Hippocampal formation (tissue), 2 donors: Measurements from ENCODE around the gene SRGAP2.
"Not testable (repeated sequence)": the region's sequence is repeated elsewhere in the genome, so short reads cannot be mapped to it uniquely, and the experiment has no call there.

ENCODE experiments used
- DNase-seq, 2 donors: peaks; one replicate each; lab custom pipeline; 2025; lab: John Stamatoyannopoulos, UW

Gene SRGAP2

DNA sequence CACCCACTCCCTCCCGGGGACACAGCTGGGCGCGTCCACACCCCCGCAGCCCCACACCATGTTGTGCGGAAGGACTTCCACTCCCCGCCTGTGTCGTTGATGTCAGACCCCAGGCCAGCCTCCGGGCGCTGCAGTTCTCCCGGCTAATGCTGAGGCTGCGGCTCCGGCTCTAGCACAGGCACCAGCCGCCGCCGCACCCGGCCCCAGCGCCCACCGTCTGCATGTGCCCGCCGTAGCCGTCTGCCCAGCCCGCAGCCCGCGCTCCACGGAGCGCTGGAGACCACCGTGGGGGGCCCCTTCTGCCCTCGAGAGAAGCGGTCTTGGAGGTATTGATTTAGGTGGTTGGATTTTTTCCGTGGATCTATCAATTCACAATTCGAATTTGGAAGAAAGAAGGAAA lies 2.2 kb downstream of the SRGAP2 start:
- DNase-seq = not testable (repeated sequence)

DNA sequence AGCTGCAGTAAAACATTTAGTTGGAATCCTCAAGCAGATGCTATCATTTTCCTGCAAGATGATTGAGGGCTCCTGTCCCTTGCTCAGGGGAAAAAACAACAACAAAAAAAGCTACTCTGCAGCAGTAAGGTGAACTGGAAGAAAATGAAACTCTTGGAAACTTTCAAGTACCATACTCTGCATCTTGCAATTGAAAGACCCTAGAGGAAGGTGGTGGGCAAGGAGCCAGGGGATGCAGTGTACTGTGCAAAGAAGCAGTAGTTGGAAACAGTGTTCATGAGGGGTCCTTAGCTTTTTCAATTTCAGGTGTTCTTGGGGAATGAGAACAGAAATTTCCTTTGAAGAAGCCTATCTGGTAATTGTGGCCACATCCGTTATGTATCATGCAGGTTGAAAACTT lies 7.5 kb downstream of the SRGAP2 start:
- DNase-seq = not testable (repeated sequence)

DNA sequence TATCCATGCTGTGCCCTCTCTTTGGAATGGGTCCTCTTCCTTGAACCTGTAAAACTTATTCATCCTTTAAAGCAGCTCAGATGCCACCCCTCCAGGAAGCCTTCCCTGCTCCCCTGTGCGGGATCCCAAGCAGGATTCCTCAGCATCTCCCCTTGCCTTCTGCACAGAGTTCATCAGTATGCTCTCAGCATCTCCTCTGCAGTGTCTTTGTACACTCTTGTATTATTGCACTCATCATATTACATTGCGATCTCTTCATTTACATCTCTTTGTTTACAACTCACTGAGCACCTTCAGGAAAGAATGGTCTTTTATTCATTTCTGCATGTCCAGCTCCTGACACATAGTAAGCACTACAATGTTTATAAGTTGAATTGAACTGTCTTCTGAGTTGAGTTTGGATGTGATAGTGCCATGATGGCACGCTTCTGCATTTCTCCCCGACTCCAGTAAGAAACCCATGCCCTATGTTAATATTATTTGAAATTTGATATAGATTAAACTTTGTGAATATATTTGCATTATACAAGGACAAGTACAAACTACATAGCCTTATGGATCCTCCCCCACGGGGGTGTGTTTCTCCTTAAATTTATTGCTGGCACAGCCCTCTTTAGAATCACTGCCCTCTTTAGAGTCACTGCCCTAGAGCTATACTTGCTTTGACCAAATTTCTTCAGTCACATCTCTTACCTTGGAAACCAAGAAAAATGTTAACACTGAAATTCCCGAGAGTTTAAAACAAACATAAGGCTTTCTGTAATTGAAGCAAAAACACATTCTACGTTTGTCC lies 12.5 kb downstream of the SRGAP2 start:
- DNase-seq = not testable (repeated sequence)

DNA sequence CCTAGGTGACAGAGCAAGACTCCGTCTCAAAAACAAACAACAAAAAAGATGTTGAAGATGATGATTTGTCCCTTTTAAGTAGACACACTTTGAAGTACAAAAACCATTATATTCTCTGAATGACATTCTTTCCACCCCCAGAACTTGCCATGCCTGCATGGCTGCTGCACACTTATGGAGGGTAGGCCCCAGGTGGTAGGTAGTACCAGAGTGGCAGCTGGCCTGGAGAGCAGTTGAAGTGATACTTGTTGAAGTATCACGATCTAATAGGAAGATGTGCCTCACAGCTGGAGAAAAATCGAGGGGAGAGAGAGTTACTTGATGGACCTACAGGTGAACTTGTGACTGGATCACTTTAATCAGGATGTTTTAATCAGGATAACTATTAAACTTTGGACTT lies 14.9 kb downstream of the SRGAP2 start:
- not testable (repeated sequence) for DNase-seq

DNA sequence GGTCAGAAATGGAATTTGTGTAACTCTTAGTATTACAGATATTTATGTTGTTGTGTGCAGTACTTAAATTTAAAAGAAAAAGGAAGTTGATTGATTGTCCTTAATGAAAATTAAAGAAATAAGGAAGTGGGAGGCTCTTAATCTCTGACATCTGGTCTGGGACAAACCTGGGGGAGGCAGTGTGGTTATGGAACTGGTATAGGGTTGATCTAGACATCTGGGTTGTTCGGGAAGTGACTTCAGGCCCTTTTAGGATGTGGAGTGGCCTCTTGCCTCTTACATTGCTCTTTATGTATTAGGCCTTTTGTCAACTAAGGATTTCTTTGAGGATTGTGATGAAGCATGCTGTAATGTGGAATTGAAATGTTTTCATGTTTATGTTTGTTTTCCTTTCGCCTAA lies 15.4 kb downstream of the SRGAP2 start:
- not testable (repeated sequence) for DNase-seq

DNA sequence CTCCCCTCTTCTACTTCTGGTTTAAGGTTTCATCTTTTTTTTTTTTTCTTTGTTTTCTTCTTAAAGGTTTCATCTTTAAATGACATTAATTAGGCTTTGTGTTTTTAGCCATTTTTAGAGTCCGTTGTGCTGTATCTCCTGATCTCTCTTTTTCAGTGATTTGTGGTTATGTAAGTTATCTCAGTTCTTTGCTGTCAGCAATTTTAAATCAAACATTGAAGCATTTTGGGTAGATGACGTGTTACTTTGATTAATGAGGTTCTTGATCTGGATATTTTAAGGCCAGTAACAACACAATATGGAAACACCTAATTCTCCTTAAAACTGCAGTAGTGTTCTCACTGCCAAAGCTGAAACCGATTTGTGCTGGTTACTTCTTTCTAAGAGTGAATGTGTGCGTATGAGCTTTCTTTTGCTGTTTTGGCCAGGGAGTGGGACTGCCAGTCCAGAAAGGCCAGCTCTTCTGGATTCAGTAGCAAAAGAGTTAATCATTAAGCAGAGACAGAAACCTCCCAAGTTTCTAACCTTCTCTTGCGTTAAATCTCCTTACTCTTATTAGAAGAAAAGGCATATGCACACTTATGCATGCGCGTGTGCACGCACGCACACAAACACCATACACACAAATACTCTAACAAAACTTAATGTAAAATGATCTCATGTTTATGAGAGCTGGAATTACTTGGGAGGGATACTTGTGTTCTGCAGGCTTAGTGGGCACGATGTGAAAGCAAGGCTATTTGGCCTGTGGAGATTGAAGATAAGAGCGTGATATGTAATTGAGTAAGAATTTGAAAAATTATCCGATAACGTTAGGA lies 16.4 kb downstream of the SRGAP2 start:
- not testable (repeated sequence) for DNase-seq

DNA sequence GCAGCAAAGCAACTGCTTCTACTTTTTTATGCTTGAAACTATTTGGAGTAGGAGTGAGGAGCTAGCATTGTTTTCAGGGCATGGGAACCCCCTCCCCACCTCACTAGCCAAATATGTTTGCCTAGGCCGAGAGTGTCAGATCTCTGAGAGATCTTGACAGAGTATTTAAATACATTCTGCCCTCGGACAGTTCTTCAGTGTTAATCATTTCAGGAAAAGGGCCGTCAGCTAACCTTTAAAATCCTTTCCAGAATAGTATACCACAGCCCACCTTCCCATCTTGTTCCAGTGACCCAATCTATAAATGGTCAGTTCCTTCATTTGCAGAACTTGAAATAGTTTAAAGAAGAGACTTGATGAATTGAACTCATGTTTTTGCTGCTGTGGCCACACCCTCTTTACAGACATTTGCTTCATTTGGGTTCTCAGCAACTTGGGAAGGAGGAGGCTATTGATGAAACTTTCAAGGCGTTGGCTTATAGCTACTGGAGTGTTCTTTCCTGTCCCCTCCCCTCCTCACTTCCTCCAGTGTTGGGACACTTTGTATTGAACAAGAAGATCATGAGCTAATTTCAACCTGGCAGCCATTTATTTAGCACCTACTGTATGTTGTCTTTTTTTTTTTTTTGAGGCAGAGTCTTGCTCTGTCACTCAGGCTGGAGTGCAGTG lies 17.1 kb downstream of the SRGAP2 start:
- not testable (repeated sequence) for DNase-seq

DNA sequence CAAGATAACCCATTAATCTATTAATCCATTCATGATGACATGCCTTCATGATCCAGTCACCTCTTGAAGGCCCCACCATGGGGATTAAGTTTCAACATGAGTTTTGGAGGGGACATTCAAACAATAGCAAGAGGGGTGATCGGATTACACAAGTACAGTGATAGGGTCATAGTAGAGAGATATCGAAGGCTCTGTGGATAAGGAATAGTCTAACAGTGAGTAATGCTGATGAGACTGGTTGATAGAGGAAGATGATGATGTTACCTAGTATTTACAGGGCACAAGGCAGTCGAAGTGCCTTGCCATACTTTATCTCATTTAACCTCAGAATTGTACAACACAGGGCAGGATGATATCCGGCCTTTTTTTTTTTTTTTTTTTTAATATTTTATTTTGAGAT lies 18.2 kb downstream of the SRGAP2 start:
- DNase-seq = not testable (repeated sequence)

DNA sequence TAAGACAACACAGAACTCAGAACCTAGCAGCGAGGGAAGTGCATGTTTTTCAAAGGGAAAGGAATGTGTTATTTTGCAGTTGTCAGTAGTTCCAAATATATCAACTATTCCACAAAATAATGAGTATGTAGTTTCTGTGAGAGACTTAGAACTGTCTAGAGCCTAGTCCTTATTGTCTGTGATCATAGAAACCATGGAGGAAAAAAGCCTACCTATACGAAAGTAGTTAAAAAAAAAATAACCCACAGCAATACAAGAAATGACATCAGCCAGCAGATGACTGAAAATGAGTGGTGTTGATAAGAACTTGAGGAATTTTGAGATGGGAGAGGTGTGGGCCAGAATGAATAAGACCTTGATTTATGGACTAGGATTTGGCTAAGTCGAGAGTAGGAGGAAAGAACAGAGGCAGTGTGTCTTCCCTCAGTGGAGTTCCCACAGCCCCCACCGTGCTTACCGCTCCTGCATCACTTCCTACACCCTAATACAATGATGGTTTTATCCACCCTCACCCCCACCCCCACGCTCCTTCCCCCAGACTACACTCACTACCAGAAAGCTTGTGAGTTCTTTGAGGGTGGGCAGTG lies 20.9 kb downstream of the SRGAP2 start:
- DNase-seq = not testable (repeated sequence)

DNA sequence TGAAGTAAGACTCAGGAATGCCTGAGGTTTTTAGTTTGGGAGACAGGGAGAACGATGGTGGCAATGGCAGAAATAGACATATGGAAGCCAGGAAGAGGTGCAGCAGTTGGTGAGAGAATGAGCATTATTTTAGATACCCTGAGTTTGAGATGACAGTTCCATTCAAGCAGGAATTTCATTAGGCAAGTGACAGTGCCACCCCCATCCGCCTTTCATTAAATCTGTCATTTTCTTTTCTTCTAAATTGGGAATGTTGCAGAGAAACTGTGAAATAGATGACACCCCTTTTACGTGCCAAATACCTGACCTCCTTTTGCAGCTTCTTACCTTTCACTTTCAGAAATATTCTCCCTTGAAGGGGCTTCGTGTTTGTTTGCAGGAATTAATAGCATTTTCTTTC lies 22.0 kb downstream of the SRGAP2 start:
- DNase-seq = not testable (repeated sequence)

DNA sequence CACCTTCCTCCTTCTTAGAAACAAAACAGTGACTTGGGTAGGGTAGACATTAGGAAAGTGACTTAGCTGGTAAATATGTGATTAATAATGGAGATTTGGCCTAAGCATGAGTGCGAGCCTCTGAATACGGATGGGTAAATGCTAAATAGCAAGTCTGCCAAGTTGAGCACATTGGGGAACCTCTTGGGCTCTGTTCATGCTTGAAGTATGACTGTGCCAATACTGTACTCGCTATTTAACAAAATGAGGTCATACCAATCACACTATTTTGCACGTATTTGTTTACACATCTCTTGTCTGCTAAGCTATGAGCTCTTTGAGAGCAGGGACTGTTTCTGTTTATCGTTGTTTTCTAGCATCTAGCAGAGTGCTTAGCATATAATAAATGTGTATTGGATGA lies 23.5 kb downstream of the SRGAP2 start:
- DNase-seq = not testable (repeated sequence)

DNA sequence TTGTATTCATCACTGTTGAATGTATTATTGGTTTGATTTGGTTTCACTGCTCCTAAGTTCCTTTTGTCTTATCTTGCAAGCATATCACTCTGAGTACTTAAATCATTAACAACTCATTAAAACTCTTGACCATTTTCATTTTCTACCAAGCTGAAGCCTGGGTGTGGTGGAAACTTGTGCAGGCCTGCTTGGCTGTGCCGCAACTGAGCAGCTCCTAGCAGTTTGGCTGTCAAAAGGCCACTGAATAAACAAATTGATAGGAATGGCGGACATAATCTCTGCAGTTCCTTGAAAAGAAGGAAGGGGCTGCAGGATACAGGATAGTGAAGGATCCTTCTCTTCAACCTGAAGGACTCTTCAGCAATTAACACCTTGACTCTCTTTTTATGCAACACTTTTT lies 25.9 kb downstream of the SRGAP2 start:
- DNase-seq = not testable (repeated sequence)

DNA sequence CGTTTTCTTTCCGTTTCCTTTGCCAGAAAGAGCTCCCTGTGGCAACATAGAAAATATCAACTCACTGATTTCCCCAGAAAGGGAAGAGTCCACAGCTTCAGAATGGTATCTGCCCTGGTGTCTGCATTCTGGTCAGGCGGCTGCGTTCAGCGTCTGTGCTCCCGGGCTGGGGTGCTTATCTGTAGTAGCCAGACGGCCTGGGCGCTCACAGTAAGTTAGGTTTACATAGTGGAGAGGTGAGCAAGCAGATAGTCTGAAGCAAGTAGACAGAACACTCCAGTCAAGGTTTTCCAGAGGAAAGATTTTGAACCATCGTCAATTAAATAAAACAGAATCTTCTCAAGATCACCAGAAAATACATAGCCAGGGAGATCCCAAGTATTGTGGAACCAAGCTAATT lies 28.6 kb downstream of the SRGAP2 start:
- DNase-seq = not testable (repeated sequence)

DNA sequence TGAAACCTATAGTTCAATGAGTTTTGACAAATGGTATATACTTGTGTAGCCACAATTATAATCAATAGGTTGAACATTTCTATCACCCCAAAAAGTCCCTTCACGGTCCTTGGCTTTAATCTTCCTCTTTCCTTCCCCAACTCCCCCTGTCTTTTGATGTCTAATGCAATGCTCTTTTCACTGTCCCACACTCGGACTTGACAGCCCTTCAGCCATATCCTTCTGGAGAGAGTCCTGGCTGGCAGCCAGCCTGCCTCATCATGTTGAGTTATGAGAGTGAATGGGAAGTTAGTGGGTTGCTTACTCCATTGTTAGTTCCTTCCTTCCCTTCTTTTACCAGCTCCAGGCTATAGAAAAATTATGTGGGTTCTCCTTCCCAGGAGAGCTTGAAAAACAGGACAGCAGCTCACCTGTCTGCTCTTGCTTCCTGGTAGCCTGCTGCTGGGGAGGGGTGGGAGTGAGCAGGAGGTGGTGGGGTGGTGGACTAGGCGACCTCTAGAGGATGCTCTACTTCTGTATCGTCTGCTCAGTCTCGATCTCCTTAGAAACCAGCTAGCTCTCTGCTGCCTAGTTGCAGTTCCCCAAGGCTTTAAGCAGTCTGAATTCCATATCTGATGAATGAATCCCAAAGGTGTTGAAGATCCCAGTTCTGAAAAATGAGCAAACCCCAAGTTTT lies 29.8 kb downstream of the SRGAP2 start:
- not testable (repeated sequence) for DNase-seq

DNA sequence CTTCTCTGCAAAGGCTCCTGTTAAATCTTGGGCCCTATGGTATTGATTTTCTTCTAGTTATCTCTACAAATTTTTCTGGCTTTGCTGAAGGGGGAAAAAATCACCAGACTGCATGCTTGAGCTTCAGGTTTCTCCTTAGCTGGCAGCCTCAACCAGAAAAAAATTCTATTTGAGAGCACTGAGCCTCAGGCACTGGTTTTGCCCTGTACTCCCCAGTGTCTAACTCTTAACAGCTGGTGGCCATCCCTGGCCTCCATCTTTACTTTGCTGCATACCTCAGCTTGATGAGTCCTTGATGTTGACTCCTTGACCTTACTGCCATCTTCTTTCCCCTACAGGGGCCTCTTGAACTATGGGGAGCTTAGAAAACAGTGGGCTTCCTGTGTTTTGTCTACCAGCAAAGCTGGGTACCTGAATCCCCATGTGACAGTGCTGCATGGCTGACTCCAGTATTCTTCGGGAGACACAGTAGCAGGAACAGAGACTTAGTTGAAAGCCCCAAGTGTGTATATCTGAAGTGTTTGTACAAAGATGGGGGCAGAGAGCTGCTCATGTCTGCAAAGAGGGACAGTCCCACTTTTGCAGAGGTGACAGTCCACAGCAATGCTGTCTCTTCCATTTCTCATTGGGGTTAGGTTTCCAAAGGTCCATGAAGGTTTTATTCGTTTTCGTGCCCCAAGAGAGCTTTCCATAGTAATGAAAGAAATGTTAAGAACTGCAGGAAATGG lies 31.0 kb downstream of the SRGAP2 start:
- DNase-seq = not testable (repeated sequence)

DNA sequence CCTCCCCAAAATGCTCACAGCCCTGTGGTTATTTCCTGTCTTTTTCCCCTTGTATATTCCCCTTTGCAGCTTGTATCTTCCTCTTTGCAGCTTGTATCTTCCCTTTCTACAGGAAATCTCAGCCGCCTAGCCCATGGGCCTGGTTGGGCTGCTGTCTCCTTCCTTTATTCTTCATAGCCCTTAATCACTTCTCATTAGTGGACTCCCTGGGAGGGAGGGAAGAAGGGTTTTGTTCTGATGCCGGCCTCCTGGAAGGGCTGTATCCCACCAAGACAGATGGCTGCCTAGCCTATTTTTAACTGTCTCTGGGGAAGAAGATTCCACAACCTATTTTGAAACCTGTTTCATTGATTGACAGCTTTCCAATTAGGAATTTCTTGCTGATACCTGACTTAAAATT lies 31.8 kb downstream of the SRGAP2 start:
- not testable (repeated sequence) for DNase-seq

DNA sequence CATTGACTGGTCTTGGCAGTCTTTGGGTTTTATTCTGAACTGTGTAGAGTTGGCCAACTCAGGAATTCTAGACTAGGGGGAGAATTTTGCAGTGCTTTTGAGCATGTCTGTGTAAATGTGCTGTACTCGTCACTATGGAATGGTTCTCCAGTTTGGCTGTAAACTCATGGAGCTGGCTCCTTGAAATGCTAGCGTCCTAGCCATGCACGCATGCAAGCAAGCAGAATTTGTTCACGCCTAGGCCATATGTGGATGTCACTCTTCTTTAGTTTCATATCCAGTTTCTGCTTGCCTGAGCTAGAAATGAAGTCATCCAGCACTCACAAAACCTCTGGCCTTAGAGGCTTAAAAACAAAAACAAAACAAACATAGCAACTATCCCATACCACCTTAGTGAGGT lies 36.9 kb downstream of the SRGAP2 start:
- DNase-seq = not testable (repeated sequence)

DNA sequence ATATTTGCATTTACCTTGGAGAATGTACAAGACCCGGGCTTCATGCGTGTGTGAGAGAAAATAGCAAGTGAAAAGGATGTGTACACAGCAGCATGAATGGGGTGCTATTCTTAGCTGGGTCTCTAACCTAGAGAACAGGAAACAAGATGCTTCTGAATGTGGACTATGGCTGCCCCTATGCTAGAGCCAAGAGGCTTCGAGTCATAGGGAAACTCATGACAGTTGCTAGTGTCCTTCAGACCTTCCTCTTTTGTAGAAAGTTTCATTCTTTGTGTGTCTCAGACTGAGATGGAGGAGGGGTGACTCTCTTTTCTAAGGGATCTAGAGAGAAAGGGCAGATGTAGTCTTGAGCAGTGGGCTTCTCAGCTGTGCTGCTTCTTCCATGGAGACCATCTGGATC lies 40.0 kb downstream of the SRGAP2 start:
- DNase-seq = not testable (repeated sequence)

DNA sequence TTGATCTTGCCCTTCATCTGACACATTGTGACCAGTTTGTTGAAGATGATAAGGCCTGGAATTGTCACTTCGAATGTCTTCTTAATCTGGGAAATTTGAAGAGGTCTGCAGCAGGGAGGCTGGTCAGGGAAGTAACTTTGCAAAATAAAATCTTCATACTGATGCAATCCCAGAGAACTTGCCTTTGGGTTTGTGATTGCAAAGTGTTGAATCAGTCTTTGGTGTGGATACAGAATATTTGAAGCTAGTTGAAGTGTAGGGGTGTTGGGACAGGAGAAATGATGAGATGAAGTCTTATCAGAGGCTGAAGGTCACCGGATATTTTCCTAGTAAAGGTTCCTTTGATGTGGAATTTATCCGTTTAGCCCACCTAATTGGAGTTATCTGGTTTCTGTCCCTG lies 42.1 kb downstream of the SRGAP2 start:
- not testable (repeated sequence) for DNase-seq

DNA sequence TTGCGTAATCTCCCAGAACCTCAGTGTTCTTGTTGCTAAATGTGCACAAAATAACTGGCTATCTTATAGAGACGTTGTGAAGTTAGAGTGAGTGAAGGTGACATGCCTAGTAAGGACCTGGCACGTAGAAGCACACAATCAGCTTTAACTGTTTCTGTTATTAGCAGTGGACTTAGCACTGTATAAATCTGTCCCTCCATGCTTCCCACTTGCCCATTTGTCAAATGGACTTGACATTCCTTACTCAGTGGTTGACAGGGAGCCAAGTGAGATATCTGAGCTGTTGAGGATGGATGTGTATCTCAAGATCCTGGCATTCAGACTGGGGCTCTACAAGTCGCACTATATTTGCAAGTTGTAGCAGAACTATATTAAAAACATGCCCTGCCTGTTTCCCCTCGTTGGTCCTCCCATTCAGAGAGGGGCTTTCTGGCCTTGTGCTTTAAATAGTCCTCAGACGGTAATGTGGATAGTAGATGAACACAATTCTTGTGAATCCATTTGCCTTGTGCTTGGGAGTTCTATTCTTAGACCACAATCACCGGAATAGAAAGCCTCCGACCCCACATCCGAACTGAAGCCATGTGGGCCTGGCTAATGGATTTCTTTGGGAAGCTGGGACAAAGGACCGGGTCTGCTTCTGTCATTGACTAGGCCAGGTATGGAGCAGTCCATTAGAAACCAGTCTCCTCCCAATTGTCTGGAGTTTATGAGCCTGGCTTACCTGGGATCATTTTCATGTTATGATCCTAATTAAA lies 43.0 kb downstream of the SRGAP2 start:
- not testable (repeated sequence) for DNase-seq
